ENCODE results near the gene TACR1.

The TACR1 gene

GRCh38 chr2:75186821-75187220 lies 12.5 kb downstream of the TACR1 start:
- TF ChIP-seq SUZ12 (IDR thresholded peaks at IDR 0.05) (no peak), BHLHE40 (IDR thresholded peaks at IDR 0.05; ENCODE audit: borderline replicate concordance) (no peak), PKNOX1 (IDR thresholded peaks at IDR 0.05) (no peak), LEF1 (IDR thresholded peaks at IDR 0.05; ENCODE audit: borderline replicate concordance) (no peak), TARDBP (IDR thresholded peaks at IDR 0.05) (no peak), CTBP1 (IDR thresholded peaks at IDR 0.05; ENCODE audit: borderline replicate concordance) (no peak), L3MBTL2 (conservative IDR thresholded peaks at IDR 0.05) (no peak), FOXM1 (IDR thresholded peaks at IDR 0.05; ENCODE audit: borderline replicate concordance) (no peak), FOXA1 (IDR thresholded peaks at IDR 0.05) (no peak), NFRKB (IDR thresholded peaks at IDR 0.05) (no peak), ZNF384 (IDR thresholded peaks at IDR 0.05) (no peak), FOXK2 (IDR thresholded peaks at IDR 0.05) (no peak), HDGF (IDR thresholded peaks at IDR 0.05; ENCODE audit: borderline replicate concordance) (no peak), ARNT (IDR thresholded peaks at IDR 0.05) (no peak), ELF4 (IDR thresholded peaks at IDR 0.05) (no peak)
- ChIA-PET POLR2A (interaction anchor here (0.7 kb wide), 1 partner anchor 485 kb away, joined by 7 read pairs; no protein-coding TSS in a partner anchor), CTCF (interaction anchor here (1.7 kb wide), 1 partner anchor 13 kb away, joined by 5 read pairs; the partner anchor contains the start of gene TACR1)
- no peak for DNase-seq (ENCODE audit: extremely low spot score)

- TF ChIP-seq CTBP1 (IDR thresholded peaks at IDR 0.05; ENCODE audit: borderline replicate concordance) (no peak), NFRKB (IDR thresholded peaks at IDR 0.05) (no peak), ZNF384 (IDR thresholded peaks at IDR 0.05) (no peak), L3MBTL2 (conservative IDR thresholded peaks at IDR 0.05) (no peak), SUZ12 (IDR thresholded peaks at IDR 0.05) (no peak), LEF1 (IDR thresholded peaks at IDR 0.05; ENCODE audit: borderline replicate concordance) (no peak), PKNOX1 (IDR thresholded peaks at IDR 0.05) (no peak), ARNT (IDR thresholded peaks at IDR 0.05) (no peak), SP1 (IDR thresholded peaks at IDR 0.05) (no peak)
- DNase-seq (ENCODE audit: extremely low spot score): no peak
- ChIA-PET POLR2A (no interaction called here), CTCF (no interaction called here)
Observed at GRCh38 chr2:75182606-75183005, 16.7 kb downstream of the TACR1 start.

- no peak for DNase-seq (ENCODE audit: extremely low spot score)
- ChIA-PET POLR2A (no interaction called here), CTCF (interaction anchor here (0.6 kb wide), 1 partner anchor 496 kb away, joined by 6 read pairs; no protein-coding TSS in a partner anchor)
- TF ChIP-seq CTBP1 (IDR thresholded peaks at IDR 0.05; ENCODE audit: borderline replicate concordance) (no peak), ZNF384 (IDR thresholded peaks at IDR 0.05) (no peak), FOXA1 (IDR thresholded peaks at IDR 0.05) (no peak)
Observed at GRCh38 chr2:75180476-75180875, 18.8 kb downstream of the TACR1 start.

GRCh38 chr2:75177427-75177826 lies 21.9 kb downstream of the TACR1 start:
- DNase-seq (ENCODE audit: extremely low spot score): no peak
- CTCF ChIA-PET: no interaction called here
- POLR2A ChIA-PET: no interaction called here
- no peak for TF ChIP-seq ZNF384 (IDR thresholded peaks at IDR 0.05)
- TF ChIP-seq CTBP1 (IDR thresholded peaks at IDR 0.05; ENCODE audit: borderline replicate concordance): no peak
- TF ChIP-seq ELF4 (IDR thresholded peaks at IDR 0.05): no peak
- no peak for TF ChIP-seq SUZ12 (IDR thresholded peaks at IDR 0.05)
- no peak for TF ChIP-seq HDGF (IDR thresholded peaks at IDR 0.05; ENCODE audit: borderline replicate concordance)
- TF ChIP-seq BHLHE40 (IDR thresholded peaks at IDR 0.05; ENCODE audit: borderline replicate concordance): no peak
- no peak for TF ChIP-seq FOXK2 (IDR thresholded peaks at IDR 0.05)
- TF ChIP-seq PKNOX1 (IDR thresholded peaks at IDR 0.05): no peak
- no peak for TF ChIP-seq ARNT (IDR thresholded peaks at IDR 0.05)
- TF ChIP-seq L3MBTL2 (conservative IDR thresholded peaks at IDR 0.05): no peak
- no peak for TF ChIP-seq FOXM1 (IDR thresholded peaks at IDR 0.05; ENCODE audit: borderline replicate concordance)
- no peak for TF ChIP-seq TARDBP (IDR thresholded peaks at IDR 0.05)
- no peak for TF ChIP-seq FOXA1 (IDR thresholded peaks at IDR 0.05)
- no peak for TF ChIP-seq SP1 (IDR thresholded peaks at IDR 0.05)
- no peak for TF ChIP-seq LEF1 (IDR thresholded peaks at IDR 0.05; ENCODE audit: borderline replicate concordance)
- TF ChIP-seq NFRKB (IDR thresholded peaks at IDR 0.05): no peak

- ChIA-PET CTCF (no interaction called here), POLR2A (no interaction called here)
- no peak for DNase-seq (ENCODE audit: extremely low spot score)
- no peak for TF ChIP-seq PKNOX1 (IDR thresholded peaks at IDR 0.05)
- no peak for TF ChIP-seq ZNF384 (IDR thresholded peaks at IDR 0.05)
- TF ChIP-seq L3MBTL2 (conservative IDR thresholded peaks at IDR 0.05): no peak
- no peak for TF ChIP-seq ARNT (IDR thresholded peaks at IDR 0.05)
- TF ChIP-seq FOXK2 (IDR thresholded peaks at IDR 0.05): no peak
- TF ChIP-seq HDGF (IDR thresholded peaks at IDR 0.05; ENCODE audit: borderline replicate concordance): no peak
- TF ChIP-seq FOXA1 (IDR thresholded peaks at IDR 0.05): no peak
- TF ChIP-seq CTBP1 (IDR thresholded peaks at IDR 0.05; ENCODE audit: borderline replicate concordance): no peak
- no peak for TF ChIP-seq BHLHE40 (IDR thresholded peaks at IDR 0.05; ENCODE audit: borderline replicate concordance)
- TF ChIP-seq TARDBP (IDR thresholded peaks at IDR 0.05): no peak
- TF ChIP-seq NFRKB (IDR thresholded peaks at IDR 0.05): no peak
- TF ChIP-seq LEF1 (IDR thresholded peaks at IDR 0.05; ENCODE audit: borderline replicate concordance): no peak
- TF ChIP-seq ELF4 (IDR thresholded peaks at IDR 0.05): no peak
Observed at GRCh38 chr2:75175456-75175855, 23.9 kb downstream of the TACR1 start.

GRCh38 chr2:75174981-75175380 lies 24.3 kb downstream of the TACR1 start:
- no peak for DNase-seq (ENCODE audit: extremely low spot score)
- TF ChIP-seq BHLHE40 (IDR thresholded peaks at IDR 0.05; ENCODE audit: borderline replicate concordance): no peak
- TF ChIP-seq ZNF384 (IDR thresholded peaks at IDR 0.05): no peak
- TF ChIP-seq TARDBP (IDR thresholded peaks at IDR 0.05): no peak
- ChIA-PET CTCF (no interaction called here), POLR2A (no interaction called here)
